Measurements from ENCODE around the gene GEN1. TPM values are rescaled to one million over a fixed set of nuclear protein-coding genes. Genes with fewer than 3 reads are reported as not detected.

The GEN1 gene
- total and polyA plus RNA-seq, 12 donors = 1.5 to 20.4 (median 4.7) TPM

DNA sequence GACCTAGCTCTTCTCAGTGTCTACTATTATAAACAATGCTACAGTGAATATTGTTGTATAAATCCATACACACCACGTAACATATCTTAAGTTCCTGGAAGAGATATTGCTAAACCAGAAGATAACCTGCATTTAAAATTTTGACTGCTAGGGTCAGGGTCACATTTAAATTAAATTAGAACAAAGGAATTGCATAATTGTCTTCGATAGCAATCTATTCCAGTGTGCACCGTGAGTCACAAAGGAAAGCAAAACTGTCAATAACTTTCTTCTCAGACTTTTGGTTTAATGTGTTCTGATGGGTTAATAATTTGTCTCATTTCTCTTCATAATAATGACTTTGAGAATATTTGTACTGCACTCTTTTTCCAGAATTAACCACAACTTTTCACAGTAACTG is 4.2 kb downstream of the GEN1 start:
- no peak for DNase-seq
- H3K27ac ChIP-seq = no peak overlapping the region
- intact Hi-C loops (cut with DNase I) = no loop called here
- no peaks in the 10 kb centered on the region for H3K36me3 ChIP-seq (replicated peaks in 1 of 2)
- TF ChIP-seq, protein P1, sequence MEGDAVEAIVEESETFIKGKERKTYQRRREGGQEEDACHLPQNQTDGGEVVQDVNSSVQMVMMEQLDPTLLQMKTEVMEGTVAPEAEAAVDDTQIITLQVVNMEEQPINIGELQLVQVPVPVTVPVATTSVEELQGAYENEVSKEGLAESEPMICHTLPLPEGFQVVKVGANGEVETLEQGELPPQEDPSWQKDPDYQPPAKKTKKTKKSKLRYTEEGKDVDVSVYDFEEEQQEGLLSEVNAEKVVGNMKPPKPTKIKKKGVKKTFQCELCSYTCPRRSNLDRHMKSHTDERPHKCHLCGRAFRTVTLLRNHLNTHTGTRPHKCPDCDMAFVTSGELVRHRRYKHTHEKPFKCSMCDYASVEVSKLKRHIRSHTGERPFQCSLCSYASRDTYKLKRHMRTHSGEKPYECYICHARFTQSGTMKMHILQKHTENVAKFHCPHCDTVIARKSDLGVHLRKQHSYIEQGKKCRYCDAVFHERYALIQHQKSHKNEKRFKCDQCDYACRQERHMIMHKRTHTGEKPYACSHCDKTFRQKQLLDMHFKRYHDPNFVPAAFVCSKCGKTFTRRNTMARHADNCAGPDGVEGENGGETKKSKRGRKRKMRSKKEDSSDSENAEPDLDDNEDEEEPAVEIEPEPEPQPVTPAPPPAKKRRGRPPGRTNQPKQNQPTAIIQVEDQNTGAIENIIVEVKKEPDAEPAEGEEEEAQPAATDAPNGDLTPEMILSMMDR (IDR thresholded peaks at IDR 0.05) = no peak
- TF ChIP-seq POLR2A (IDR thresholded peaks at IDR 0.05) = no peak
- 31 to 45% (median 39%) methylated on average over 3 of the region's 3 CpGs for WGBS, 4 donors
- H3K27me3 ChIP-seq = no peaks in the 10 kb centered on the region
- H3K4me3 ChIP-seq = no peak overlapping the region
- no peaks in the 10 kb centered on the region for H3K9me3 ChIP-seq (replicated peaks in 1 of 3)
- H3K4me1 ChIP-seq (replicated peaks in 1 of 2) = peaks cover 3 to 7% of the 10 kb centered on the region in 2 donors

GRCh38 chr2:17759805-17760204 is 5.9 kb downstream of the GEN1 start:
- H3K27me3 ChIP-seq = no peaks in the 10 kb centered on the region
- intact Hi-C loops (cut with DNase I) = no loop called here
- no peak overlapping the region for H3K27ac ChIP-seq
- TF ChIP-seq, protein P1 (IDR thresholded peaks at IDR 0.05) = no peak
- TF ChIP-seq POLR2A (IDR thresholded peaks at IDR 0.05) = no peak
- WGBS, 4 donors = 77 to 97% (median 88%) methylated on average over 2 of the region's 2 CpGs
- DNase-seq = no peak
- no peak overlapping the region for H3K4me3 ChIP-seq
- peaks cover 0 to 2% of the 10 kb centered on the region in 2 donors for H3K4me1 ChIP-seq (replicated peaks in 1 of 2)
- no peaks in the 10 kb centered on the region for H3K36me3 ChIP-seq (replicated peaks in 1 of 2)
- H3K9me3 ChIP-seq (replicated peaks in 1 of 3) = no peaks in the 10 kb centered on the region

- no peak overlapping the region for H3K4me3 ChIP-seq
- TF ChIP-seq POLR2A (IDR thresholded peaks at IDR 0.05) = no peak
- TF ChIP-seq, protein P1 (IDR thresholded peaks at IDR 0.05) = no peak
- no peaks in the 10 kb centered on the region for H3K36me3 ChIP-seq (replicated peaks in 1 of 2)
- WGBS, 4 donors = 96 to 100% (median 100%) methylated on average over 1 of the region's 1 CpG
- no peaks in the 10 kb centered on the region for H3K9me3 ChIP-seq (replicated peaks in 1 of 3)
- DNase-seq = no peak
- no peak overlapping the region for H3K27ac ChIP-seq
- H3K27me3 ChIP-seq = no peaks in the 10 kb centered on the region
- intact Hi-C loops (cut with DNase I) = no loop called here
- no peaks in the 10 kb centered on the region for H3K4me1 ChIP-seq (replicated peaks in 1 of 2)
Measured at GRCh38 chr2:17762451-17762850, 8.5 kb downstream of the GEN1 start.

GRCh38 chr2:17763641-17764333 is 9.8 kb downstream of the GEN1 start:
- Histone ChIP-seq H3K9me3 (replicated peaks in 1 of 3) (no peaks in the 10 kb centered on the region), H3K4me1 (replicated peaks in 1 of 2) (no peaks in the 10 kb centered on the region), H3K27me3 (no peaks in the 10 kb centered on the region), H3K27ac (no peak overlapping the region), H3K4me3 (no peak overlapping the region), H3K36me3 (replicated peaks in 1 of 2) (no peaks in the 10 kb centered on the region)
- WGBS, 4 donors = 87 to 92% (median 89%) methylated on average over 10 of the region's 10 CpGs
- no peak for DNase-seq
- TF ChIP-seq POLR2A (IDR thresholded peaks at IDR 0.05) = no peak
- TF ChIP-seq, protein P1 (IDR thresholded peaks at IDR 0.05) = no peak
- intact Hi-C loops (cut with DNase I) = no loop called here
